ENCODE measurements around the gene PLAA. TPM values are rescaled to one million over a fixed set of nuclear protein-coding genes. Genes with fewer than 3 reads are reported as not detected.

The PLAA gene
- 10 to 100 TPM; 26.3 to 34.6 (median 29.3) TPM for total RNA-seq

GRCh38 chr9:26946753-26947727 is at the start of gene PLAA:
TSS of gene PLAA (minus strand) at chr9:26947242. CDS start at chr9:26947045, 197 bp downstream.
- 1% methylated on average over 28 to 48 of the region's 76 CpGs for WGBS, 2 donors
- DNase-seq (ENCODE audit: low spot score in 2 of 2), result peak; percentile 85 to 97
- TF ChIP-seq CTCF (IDR thresholded peaks at IDR 0.05) (no peak), POLR2A (IDR thresholded peaks at IDR 0.05) (no peak)
- intact Hi-C loops (cut with DNase I; ENCODE audit: low total_unique reads), result loop anchor here (10.0 kb wide), 1 partner anchor 628 kb away; the partner anchor contains the start of gene C9orf72
- H3K4me3 ChIP-seq (ENCODE audit: low read depth, poor library complexity, severe bottlenecking), result peak within 1 kb of the TSS; percentile 93

- intact Hi-C loops (cut with DNase I; ENCODE audit: low total_unique reads), result no loop called here
- TF ChIP-seq POLR2A (IDR thresholded peaks at IDR 0.05) (no peak), CTCF (IDR thresholded peaks at IDR 0.05) (no peak)
- H3K4me3 ChIP-seq (ENCODE audit: low read depth, poor library complexity, severe bottlenecking), result no peak overlapping the region
- DNase-seq (ENCODE audit: low spot score in 2 of 2), result no peak
- WGBS, 2 donors, result 91 to 92% methylated on average over 2 of the region's 2 CpGs
Observed at GRCh38 chr9:26995810-26996209, 48.8 kb upstream of the PLAA start.

- TF ChIP-seq POLR2A (IDR thresholded peaks at IDR 0.05) (no peak), CTCF (IDR thresholded peaks at IDR 0.05) (no peak)
- 67 to 76% methylated on average over 1 of the region's 1 CpG for WGBS, 2 donors
- intact Hi-C loops (cut with DNase I; ENCODE audit: low total_unique reads), result no loop called here
- H3K4me3 ChIP-seq (ENCODE audit: low read depth, poor library complexity, severe bottlenecking), result no peak overlapping the region
- no peak for DNase-seq (ENCODE audit: low spot score in 2 of 2)
Observed at GRCh38 chr9:26983340-26983739, 36.3 kb upstream of the PLAA start.

GRCh38 chr9:26975728-26976707 is 29.0 kb upstream of the PLAA start:
- no peak for DNase-seq (ENCODE audit: low spot score in 2 of 2)
- intact Hi-C loops (cut with DNase I; ENCODE audit: low total_unique reads), result no loop called here
- 90% methylated on average over 18 of the region's 18 CpGs for WGBS, 2 donors
- H3K4me3 ChIP-seq (ENCODE audit: low read depth, poor library complexity, severe bottlenecking), result no peak overlapping the region
- no peak for TF ChIP-seq CTCF (IDR thresholded peaks at IDR 0.05)
- TF ChIP-seq POLR2A (IDR thresholded peaks at IDR 0.05), result no peak

- no peak overlapping the region for H3K4me3 ChIP-seq (ENCODE audit: low read depth, poor library complexity, severe bottlenecking)
- no peak for TF ChIP-seq POLR2A (IDR thresholded peaks at IDR 0.05)
- TF ChIP-seq CTCF (IDR thresholded peaks at IDR 0.05), result no peak
- no peak for DNase-seq (ENCODE audit: low spot score in 2 of 2)
- 77 to 85% methylated on average over 4 of the region's 4 CpGs for WGBS, 2 donors
- intact Hi-C loops (cut with DNase I; ENCODE audit: low total_unique reads), result loop anchor here (5.0 kb wide), 1 partner anchor 228 kb away; no protein-coding TSS in a partner anchor
Observed at GRCh38 chr9:26974927-26975326, 27.9 kb upstream of the PLAA start.

Data from lower leg skin (tissue), 4 donors.